HepG2 (cell line): ENCODE results near the gene PIM3. TPM values are rescaled to one million over a fixed set of nuclear protein-coding genes. Genes with fewer than 3 reads are reported as not detected.

Experiments
- NFKB2 ChIP-seq: sonication (generic); formaldehyde crosslinking; IDR thresholded peaks from 2 replicates; pipeline ENCODE4 v1.4.0; 2020; ENCODE audit warnings: missing genetic modification reagents, borderline replicate concordance
- ZBTB1 ChIP-seq: sonication (generic); formaldehyde crosslinking; IDR thresholded peaks from 2 replicates; pipeline ENCODE4 v1.4.0; 2020; ENCODE audit warnings: missing genetic modification reagents, borderline replicate concordance
- ZNF12 ChIP-seq: sonication (generic); formaldehyde crosslinking; IDR thresholded peaks from 2 replicates; pipeline ENCODE4 v1.5.0; 2020; ENCODE audit warnings: missing genetic modification reagents
- ZNF251 ChIP-seq: sonication (generic); formaldehyde crosslinking; IDR thresholded peaks from 2 replicates; pipeline ENCODE4 v1.9.0; 2021; ENCODE audit warnings: mild to moderate bottlenecking, missing genetic modification reagents
- ZNF33B ChIP-seq: sonication (generic); formaldehyde crosslinking; IDR thresholded peaks from 2 replicates; pipeline ENCODE4 v1.5.1; 2020; ENCODE audit warnings: mild to moderate bottlenecking, missing genetic modification reagents
- ZNF343 ChIP-seq: sonication (generic); formaldehyde crosslinking; IDR thresholded peaks from 2 replicates; pipeline ENCODE4 v1.4.0; 2020; ENCODE audit warnings: mild to moderate bottlenecking, missing genetic modification reagents
- ZNF839 ChIP-seq: sonication (generic); formaldehyde crosslinking; IDR thresholded peaks from 2 replicates; pipeline ENCODE4 v1.4.0; 2020; ENCODE audit warnings: missing genetic modification reagents, mild to moderate bottlenecking, borderline replicate concordance
- polyA plus RNA-seq, 8 experiments: library from polyadenylated mRNA; depleted of rRNA in 3 of 8; stranded (reverse) in 7 of 8; unstranded in 1 of 8; fragments of >200 nt; fragmentation: Illumina TruSeq in 4 of 8; extraction: Trizol in 4 of 8; gene quantifications; 2 replicates each; pipeline versions ENCODE4 v1.2.1 to v1.2.3, GENCODE V29; 2011 to 2016; ENCODE audit warnings: low read depth in 4 of 8, missing spikeins in 1 of 8, mixed read lengths in 1 of 8; ENCODE audit not compliant: insufficient read depth in 1 of 8
- total RNA-seq, 5 experiments: library from RNA; depleted of rRNA; stranded (reverse); fragments of >200 nt; fragmentation: Illumina TruSeq; extraction: Trizol; gene quantifications; 2 replicates each; pipeline ENCODE4 v1.2.3, GENCODE V29; 2016; ENCODE audit warnings: low read depth in 1 of 5
- TF ChIP-seq, protein P1 (sequence below): sonication (generic); formaldehyde crosslinking; IDR thresholded peaks from 2 replicates; pipeline ENCODE4 v1.4.0; 2020; ENCODE audit warnings: missing genetic modification reagents, borderline replicate concordance
- TF ChIP-seq, protein P2 (sequence below): sonication (generic); formaldehyde crosslinking; IDR thresholded peaks from 2 replicates; pipeline ENCODE4 v1.4.0; 2020; ENCODE audit warnings: missing genetic modification reagents, mild to moderate bottlenecking, borderline replicate concordance
- TF ChIP-seq, protein P3 (sequence below): IDR thresholded peaks from 2 replicates; pipeline ENCODE4 v1.6.1; 2016
- TF ChIP-seq, protein P4 (sequence below): sonication (generic); formaldehyde crosslinking; IDR thresholded peaks from 2 replicates; pipeline ENCODE4 v1.4.0; 2020; ENCODE audit warnings: mild to moderate bottlenecking, missing genetic modification reagents
- TF ChIP-seq, protein P5 (sequence below): sonication (generic); formaldehyde crosslinking; IDR thresholded peaks from 2 replicates; pipeline ENCODE4 v1.5.0; 2020; ENCODE audit warnings: missing genetic modification reagents

Gene PIM3
- total and polyA plus RNA-seq, 2 of the 13 experiments (the other 11 are each of a cell fraction or from before 2014, with no cell fraction given): 21.6 to 31.2 TPM

DNA sequence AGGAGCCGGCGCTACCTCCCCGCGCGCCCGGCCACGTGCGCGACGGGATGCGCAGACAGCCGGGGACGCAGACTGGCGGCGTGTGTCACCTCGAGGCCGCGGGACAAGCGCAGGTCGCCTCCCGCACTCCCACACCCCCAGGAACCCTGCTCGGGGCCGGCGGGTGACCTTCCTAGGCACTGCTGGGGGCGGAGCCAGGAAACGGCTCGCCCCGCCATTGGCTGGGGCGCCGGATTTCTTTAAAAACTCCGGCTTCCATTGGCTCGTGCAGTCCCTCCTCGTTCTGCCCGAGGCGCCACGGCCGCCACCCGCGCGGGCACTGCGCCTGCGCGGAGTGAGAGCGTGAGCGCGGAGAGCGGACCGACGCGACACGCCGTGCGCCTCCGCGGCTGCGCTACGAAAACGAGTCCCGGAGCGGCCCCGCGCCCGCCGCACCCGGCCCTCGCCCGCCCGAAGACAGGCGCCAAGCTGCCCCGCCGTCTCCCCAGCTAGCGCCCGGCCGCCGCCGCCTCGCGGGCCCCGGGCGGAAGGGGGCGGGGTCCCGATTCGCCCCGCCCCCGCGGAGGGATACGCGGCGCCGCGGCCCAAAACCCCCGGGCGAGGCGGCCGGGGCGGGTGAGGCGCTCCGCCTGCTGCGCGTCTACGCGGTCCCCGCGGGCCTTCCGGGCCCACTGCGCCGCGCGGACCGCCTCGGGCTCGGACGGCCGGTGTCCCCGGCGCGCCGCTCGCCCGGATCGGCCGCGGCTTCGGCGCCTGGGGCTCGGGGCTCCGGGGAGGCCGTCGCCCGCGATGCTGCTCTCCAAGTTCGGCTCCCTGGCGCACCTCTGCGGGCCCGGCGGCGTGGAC lies at the start of gene PIM3 (continued):
- TF ChIP-seq, protein P1, sequence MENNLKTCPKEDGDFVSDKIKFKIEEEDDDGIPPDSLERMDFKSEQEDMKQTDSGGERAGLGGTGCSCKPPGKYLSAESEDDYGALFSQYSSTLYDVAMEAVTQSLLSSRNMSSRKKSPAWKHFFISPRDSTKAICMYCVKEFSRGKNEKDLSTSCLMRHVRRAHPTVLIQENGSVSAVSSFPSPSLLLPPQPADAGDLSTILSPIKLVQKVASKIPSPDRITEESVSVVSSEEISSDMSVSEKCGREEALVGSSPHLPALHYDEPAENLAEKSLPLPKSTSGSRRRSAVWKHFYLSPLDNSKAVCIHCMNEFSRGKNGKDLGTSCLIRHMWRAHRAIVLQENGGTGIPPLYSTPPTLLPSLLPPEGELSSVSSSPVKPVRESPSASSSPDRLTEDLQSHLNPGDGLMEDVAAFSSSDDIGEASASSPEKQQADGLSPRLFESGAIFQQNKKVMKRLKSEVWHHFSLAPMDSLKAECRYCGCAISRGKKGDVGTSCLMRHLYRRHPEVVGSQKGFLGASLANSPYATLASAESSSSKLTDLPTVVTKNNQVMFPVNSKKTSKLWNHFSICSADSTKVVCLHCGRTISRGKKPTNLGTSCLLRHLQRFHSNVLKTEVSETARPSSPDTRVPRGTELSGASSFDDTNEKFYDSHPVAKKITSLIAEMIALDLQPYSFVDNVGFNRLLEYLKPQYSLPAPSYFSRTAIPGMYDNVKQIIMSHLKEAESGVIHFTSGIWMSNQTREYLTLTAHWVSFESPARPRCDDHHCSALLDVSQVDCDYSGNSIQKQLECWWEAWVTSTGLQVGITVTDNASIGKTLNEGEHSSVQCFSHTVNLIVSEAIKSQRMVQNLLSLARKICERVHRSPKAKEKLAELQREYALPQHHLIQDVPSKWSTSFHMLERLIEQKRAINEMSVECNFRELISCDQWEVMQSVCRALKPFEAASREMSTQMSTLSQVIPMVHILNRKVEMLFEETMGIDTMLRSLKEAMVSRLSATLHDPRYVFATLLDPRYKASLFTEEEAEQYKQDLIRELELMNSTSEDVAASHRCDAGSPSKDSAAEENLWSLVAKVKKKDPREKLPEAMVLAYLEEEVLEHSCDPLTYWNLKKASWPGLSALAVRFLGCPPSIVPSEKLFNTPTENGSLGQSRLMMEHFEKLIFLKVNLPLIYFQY (CRISPR knock-in tag): no peak
- TF ChIP-seq ZNF343 (CRISPR knock-in tag) (no peak), ZBTB1 (no peak), ZNF839 (CRISPR knock-in tag) (no peak), NFKB2 (no peak; the same call in 1 of the 2 replicates), ZNF251 (CRISPR knock-in tag) (no peak), ZNF33B (CRISPR knock-in tag) (no peak), ZNF12 (CRISPR knock-in tag) (no peak)
- TF ChIP-seq, protein P2, sequence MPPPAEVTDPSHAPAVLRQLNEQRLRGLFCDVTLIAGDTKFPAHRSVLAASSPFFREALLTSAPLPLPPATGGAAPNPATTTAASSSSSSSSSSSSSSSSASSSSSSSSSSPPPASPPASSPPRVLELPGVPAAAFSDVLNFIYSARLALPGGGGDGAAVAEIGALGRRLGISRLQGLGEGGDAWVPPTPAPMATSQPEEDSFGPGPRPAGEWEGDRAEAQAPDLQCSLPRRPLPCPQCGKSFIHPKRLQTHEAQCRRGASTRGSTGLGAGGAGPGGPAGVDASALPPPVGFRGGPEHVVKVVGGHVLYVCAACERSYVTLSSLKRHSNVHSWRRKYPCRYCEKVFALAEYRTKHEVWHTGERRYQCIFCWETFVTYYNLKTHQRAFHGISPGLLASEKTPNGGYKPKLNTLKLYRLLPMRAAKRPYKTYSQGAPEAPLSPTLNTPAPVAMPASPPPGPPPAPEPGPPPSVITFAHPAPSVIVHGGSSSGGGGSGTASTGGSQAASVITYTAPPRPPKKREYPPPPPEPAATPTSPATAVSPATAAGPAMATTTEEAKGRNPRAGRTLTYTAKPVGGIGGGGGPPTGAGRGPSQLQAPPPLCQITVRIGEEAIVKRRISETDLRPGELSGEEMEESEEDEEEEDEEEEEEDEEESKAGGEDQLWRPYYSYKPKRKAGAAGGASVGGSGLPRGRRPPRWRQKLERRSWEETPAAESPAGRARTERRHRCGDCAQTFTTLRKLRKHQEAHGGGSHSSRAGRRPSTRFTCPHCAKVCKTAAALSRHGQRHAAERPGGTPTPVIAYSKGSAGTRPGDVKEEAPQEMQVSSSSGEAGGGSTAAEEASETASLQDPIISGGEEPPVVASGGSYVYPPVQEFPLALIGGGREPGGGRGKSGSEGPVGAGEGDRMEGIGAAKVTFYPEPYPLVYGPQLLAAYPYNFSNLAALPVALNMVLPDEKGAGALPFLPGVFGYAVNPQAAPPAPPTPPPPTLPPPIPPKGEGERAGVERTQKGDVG: no peak
- TF ChIP-seq, protein P3, sequence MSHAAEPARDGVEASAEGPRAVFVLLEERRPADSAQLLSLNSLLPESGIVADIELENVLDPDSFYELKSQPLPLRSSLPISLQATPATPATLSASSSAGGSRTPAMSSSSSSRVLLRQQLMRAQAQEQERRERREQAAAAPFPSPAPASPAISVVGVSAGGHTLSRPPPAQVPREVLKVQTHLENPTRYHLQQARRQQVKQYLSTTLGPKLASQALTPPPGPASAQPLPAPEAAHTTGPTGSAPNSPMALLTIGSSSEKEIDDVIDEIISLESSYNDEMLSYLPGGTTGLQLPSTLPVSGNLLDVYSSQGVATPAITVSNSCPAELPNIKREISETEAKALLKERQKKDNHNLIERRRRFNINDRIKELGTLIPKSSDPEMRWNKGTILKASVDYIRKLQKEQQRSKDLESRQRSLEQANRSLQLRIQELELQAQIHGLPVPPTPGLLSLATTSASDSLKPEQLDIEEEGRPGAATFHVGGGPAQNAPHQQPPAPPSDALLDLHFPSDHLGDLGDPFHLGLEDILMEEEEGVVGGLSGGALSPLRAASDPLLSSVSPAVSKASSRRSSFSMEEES (CRISPR knock-in tag): peak; percentile 49; the same call in 1 of the 2 replicates
- TF ChIP-seq, protein P4, sequence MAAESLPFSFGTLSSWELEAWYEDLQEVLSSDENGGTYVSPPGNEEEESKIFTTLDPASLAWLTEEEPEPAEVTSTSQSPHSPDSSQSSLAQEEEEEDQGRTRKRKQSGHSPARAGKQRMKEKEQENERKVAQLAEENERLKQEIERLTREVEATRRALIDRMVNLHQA (CRISPR knock-in tag): no peak
- TF ChIP-seq, protein P5, sequence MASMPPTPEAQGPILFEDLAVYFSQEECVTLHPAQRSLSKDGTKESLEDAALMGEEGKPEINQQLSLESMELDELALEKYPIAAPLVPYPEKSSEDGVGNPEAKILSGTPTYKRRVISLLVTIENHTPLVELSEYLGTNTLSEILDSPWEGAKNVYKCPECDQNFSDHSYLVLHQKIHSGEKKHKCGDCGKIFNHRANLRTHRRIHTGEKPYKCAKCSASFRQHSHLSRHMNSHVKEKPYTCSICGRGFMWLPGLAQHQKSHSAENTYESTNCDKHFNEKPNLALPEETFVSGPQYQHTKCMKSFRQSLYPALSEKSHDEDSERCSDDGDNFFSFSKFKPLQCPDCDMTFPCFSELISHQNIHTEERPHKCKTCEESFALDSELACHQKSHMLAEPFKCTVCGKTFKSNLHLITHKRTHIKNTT (CRISPR knock-in tag): no peak
